ENCODE data around the gene APOBEC3H.

The APOBEC3H gene

DNA sequence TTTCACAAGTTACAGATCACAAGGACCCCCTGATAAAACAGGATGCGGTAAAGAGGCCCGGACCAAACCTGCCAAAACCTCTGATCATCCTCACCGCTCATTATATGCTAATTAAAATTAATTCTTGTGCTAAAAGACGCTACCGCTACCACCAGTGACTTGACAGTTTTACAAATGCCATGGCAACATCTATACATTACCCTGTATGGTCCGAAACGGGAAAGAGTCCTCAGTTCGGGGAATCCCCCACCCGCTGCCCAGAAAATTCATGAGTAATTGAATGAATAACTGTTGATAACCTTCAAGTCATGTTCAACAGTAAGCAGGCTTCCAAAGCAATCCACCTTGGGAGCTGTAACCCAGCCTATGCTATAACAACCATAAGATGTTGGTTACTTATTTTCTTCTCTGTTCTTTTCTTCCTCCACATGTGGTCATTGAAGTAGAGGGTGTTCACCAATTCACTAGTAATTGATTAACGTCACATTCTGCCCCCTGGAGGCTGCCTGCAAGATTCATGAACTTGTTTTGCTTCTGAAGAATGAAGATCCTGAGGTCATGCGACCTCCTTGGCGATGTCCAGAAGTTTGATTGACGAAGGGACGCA is 20.6 kb downstream of the APOBEC3H start:
- H3K36me3 ChIP-seq (ENCODE audit: control insufficient read depth, insufficient read depth, low read length) = no peaks in the 10 kb centered on the region
- DNase-seq (ENCODE audit: extremely low read depth, insufficient read length) = peak; percentile 67
- TF ChIP-seq, protein P1, sequence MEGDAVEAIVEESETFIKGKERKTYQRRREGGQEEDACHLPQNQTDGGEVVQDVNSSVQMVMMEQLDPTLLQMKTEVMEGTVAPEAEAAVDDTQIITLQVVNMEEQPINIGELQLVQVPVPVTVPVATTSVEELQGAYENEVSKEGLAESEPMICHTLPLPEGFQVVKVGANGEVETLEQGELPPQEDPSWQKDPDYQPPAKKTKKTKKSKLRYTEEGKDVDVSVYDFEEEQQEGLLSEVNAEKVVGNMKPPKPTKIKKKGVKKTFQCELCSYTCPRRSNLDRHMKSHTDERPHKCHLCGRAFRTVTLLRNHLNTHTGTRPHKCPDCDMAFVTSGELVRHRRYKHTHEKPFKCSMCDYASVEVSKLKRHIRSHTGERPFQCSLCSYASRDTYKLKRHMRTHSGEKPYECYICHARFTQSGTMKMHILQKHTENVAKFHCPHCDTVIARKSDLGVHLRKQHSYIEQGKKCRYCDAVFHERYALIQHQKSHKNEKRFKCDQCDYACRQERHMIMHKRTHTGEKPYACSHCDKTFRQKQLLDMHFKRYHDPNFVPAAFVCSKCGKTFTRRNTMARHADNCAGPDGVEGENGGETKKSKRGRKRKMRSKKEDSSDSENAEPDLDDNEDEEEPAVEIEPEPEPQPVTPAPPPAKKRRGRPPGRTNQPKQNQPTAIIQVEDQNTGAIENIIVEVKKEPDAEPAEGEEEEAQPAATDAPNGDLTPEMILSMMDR (IDR thresholded peaks at IDR 0.05; ENCODE audit: insufficient read depth, low read length, poor library complexity, severe bottlenecking) = peak; percentile 74
- H3K4me3 ChIP-seq (replicated peaks; ENCODE audit: low read depth, low read length) = 0 out of 2 replicates have a peak overlapping the region, but pooled peaks have one; percentile 7
- H3K27me3 ChIP-seq (replicated peaks; ENCODE audit: control insufficient read depth, insufficient read depth, low read length) = no peaks in the 10 kb centered on the region

DNA sequence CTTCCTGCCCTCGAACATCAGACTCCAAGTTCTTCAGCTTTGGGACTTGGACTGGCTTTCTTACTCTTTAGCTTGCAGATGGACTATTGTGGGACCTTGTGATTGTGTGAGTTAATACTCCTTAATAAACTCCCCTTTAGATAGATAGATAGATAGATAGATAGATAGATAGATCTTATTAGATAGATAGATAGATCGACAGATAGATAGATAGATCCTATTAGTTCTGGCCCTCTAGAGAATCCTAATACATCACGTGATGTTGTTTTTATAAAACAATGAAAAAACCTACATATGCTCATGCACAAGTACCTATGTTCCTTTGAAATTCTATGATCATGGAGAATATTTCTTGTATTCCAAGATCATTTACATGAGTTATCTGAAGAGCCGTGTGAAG is 23.9 kb downstream of the APOBEC3H start:
- no peak for DNase-seq (ENCODE audit: extremely low read depth, insufficient read length)
- Histone ChIP-seq H3K4me3 (replicated peaks; ENCODE audit: low read depth, low read length) (no peak overlapping the region), H3K36me3 (ENCODE audit: control insufficient read depth, insufficient read depth, low read length) (no peaks in the 10 kb centered on the region), H3K27me3 (replicated peaks; ENCODE audit: control insufficient read depth, insufficient read depth, low read length) (no peaks in the 10 kb centered on the region)
- TF ChIP-seq, protein P1 (IDR thresholded peaks at IDR 0.05; ENCODE audit: insufficient read depth, low read length, poor library complexity, severe bottlenecking) = no peak

DNA sequence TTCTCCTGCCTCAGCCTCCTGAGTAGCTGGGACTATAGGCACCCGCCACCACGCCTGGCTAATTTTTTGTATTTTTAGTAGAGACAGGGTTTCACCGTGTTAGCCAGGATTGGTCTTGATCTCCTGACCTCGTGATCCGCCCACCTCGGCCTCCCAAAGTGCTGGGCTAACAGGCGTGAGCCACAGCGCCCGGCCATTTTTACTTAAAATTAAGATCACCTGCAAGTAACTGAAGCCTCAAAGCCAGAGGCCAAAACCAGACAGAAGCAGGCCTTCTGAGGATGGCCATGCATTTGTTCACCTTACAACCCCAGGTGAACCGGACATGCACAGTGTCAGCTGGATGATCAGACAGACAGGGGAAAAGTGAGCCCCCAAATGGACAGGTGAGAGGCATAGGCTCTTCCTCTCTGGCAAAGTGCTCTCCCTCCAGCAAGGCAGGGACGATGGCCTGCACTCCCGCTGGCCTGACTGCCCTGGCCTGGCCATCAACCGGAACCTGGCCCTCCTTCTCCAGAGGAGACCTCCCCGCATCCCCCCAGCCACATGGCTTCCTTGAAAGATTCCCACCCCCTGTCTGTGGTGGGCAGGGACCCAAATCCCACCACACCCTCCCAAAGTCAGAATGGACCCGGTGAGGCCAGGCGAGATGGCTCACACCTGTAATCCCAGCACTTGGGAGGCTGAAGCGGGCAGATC is 25.9 kb downstream of the APOBEC3H start:
- no peaks in the 10 kb centered on the region for H3K36me3 ChIP-seq (ENCODE audit: control insufficient read depth, insufficient read depth, low read length)
- no peaks in the 10 kb centered on the region for H3K27me3 ChIP-seq (replicated peaks; ENCODE audit: control insufficient read depth, insufficient read depth, low read length)
- no peak for DNase-seq (ENCODE audit: extremely low read depth, insufficient read length)
- TF ChIP-seq, protein P1 (IDR thresholded peaks at IDR 0.05; ENCODE audit: insufficient read depth, low read length, poor library complexity, severe bottlenecking) = no peak
- no peak overlapping the region for H3K4me3 ChIP-seq (replicated peaks; ENCODE audit: low read depth, low read length)

DNA sequence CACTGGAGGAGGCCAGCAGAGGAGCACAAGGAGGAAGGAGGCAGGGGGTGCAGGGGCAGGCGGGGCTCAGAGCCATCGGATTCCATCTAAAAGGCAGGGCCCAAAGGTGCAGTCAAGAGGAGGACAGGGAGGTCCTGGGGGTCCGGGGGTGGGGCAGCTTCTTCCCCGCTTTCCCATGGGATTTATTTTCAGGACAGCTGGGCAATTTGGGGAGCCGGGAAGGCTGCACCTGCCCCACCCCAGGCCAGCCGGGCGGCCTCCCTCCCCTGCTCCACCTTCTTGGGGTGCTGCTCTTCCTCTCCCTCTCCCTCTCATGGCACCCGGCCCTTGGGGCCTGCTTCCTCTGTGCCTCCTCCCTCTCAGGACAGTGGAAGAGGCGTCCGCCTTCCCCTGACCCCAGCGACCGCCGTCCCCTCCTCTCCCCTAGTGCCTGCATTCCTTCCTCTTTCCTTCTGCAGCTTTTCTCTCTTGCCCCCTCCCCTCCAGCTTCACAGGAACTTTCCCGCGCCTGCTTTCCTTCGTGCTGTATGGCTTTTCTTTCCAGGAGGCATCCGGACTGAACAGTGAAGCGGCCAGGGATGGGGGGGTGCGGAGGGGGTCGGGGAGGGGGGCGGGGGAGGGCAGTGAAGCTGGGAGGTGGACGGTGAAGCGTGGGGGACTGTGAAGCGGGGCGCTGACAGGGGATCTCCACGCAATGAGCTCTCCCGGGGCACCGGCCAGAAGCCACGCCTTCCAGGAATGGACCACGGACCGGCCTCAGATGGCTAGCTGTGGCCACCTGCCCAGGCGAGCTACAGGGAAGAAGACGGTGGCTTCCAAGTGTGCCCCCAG is 26.9 kb downstream of the APOBEC3H start:
- Histone ChIP-seq H3K4me3 (replicated peaks; ENCODE audit: low read depth, low read length) (no peak overlapping the region), H3K36me3 (ENCODE audit: control insufficient read depth, insufficient read depth, low read length) (no peaks in the 10 kb centered on the region), H3K27me3 (replicated peaks; ENCODE audit: control insufficient read depth, insufficient read depth, low read length) (no peaks in the 10 kb centered on the region)
- no peak for DNase-seq (ENCODE audit: extremely low read depth, insufficient read length)
- TF ChIP-seq, protein P1 (IDR thresholded peaks at IDR 0.05; ENCODE audit: insufficient read depth, low read length, poor library complexity, severe bottlenecking) = no peak

DNA sequence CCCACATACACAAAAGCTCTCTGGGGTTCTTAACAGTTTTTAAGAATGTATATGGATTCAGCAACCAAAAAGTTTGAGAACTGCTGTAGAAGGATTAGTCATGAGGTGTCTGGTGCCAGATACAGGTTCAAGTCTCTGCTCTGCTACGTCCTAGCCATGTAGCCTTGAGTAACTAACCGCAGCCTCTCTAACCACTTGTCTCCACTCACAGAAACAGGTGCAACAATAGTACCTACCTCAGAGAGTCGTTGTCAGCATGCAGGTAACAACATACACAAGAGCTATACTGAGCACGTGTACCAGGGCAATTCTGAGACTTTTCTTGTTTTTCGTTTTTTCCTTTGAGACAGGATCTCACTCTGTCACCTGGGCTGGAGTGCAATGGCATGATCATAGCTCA is 28.6 kb downstream of the APOBEC3H start:
- Histone ChIP-seq H3K4me3 (replicated peaks; ENCODE audit: low read depth, low read length) (no peak overlapping the region), H3K36me3 (ENCODE audit: control insufficient read depth, insufficient read depth, low read length) (no peaks in the 10 kb centered on the region), H3K27me3 (replicated peaks; ENCODE audit: control insufficient read depth, insufficient read depth, low read length) (no peaks in the 10 kb centered on the region)
- TF ChIP-seq, protein P1 (IDR thresholded peaks at IDR 0.05; ENCODE audit: insufficient read depth, low read length, poor library complexity, severe bottlenecking) = no peak
- DNase-seq (ENCODE audit: extremely low read depth, insufficient read length) = no peak
